ENCODE measurements around the gene FAM222A. TPM values are rescaled to one million over a fixed set of nuclear protein-coding genes. Genes with fewer than 3 reads are reported as not detected.

Gene FAM222A
- total RNA-seq, 4 donors from 2014 or later, result 7.0 to 24.3 (median 13.5) TPM

GRCh38 chr12:109813810-109814416 is 100.3 kb downstream of the FAM222A start:
- DNase-seq, result no peak
- intact Hi-C loops (cut with DNase I; ENCODE audit: low total_unique reads) (no loop called here), in situ Hi-C loops (cut with MboI; ENCODE audit: low sequenced_read_pairs in 4 of 4) (no loop called here)
- Histone ChIP-seq H3K4me3 (no peak overlapping the region), H3K36me3 (no peaks in the 10 kb centered on the region), H3K27ac (no peak overlapping the region), H3K4me1 (no peaks in the 10 kb centered on the region), H3K27me3 (peaks cover 0 to 6% (median 0%) of the 10 kb centered on the region in 3 donors), H3K9me3 (no peaks in the 10 kb centered on the region)
- ATAC-seq, result no peak
- TF ChIP-seq, protein P1, sequence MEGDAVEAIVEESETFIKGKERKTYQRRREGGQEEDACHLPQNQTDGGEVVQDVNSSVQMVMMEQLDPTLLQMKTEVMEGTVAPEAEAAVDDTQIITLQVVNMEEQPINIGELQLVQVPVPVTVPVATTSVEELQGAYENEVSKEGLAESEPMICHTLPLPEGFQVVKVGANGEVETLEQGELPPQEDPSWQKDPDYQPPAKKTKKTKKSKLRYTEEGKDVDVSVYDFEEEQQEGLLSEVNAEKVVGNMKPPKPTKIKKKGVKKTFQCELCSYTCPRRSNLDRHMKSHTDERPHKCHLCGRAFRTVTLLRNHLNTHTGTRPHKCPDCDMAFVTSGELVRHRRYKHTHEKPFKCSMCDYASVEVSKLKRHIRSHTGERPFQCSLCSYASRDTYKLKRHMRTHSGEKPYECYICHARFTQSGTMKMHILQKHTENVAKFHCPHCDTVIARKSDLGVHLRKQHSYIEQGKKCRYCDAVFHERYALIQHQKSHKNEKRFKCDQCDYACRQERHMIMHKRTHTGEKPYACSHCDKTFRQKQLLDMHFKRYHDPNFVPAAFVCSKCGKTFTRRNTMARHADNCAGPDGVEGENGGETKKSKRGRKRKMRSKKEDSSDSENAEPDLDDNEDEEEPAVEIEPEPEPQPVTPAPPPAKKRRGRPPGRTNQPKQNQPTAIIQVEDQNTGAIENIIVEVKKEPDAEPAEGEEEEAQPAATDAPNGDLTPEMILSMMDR (IDR thresholded peaks at IDR 0.05 in 4 of 5, conservative IDR thresholded peaks at IDR 0.05 in 1 of 5), result no peak
- TF ChIP-seq POLR2A (IDR thresholded peaks at IDR 0.05), result no peak

DNA sequence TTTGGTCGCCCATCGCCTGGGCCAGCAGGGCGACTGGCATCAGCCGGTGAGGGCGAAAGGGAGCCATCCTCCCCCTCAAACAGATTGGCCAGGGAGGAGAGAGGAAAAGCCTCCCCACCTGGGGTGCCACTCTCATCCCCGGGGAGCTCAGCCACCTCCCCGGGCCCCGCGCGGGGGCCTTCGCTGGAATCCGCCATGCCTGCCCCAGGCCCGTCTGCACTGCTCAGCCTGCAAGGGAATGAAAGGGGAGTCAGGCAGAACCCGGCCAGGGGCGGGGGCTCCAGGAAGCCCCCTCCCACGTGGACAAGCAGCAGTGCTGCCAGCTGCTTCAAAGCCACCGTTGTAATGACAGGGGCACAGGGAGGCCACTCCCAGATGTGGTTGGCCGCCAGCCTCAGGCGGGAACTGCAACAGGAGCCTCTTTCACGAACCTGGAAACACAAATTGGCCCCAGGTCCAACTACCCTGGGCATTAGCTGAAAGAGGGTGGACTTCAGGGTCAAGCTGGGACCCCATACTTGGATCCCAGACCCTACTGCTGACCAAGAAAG is 101.0 kb downstream of the FAM222A start:
- ATAC-seq (no peak), DNase-seq (no peak)
- Histone ChIP-seq H3K4me3 (no peak overlapping the region), H3K36me3 (no peaks in the 10 kb centered on the region), H3K27me3 (peaks cover 0 to 6% (median 0%) of the 10 kb centered on the region in 3 donors), H3K4me1 (no peaks in the 10 kb centered on the region), H3K27ac (no peak overlapping the region), H3K9me3 (no peaks in the 10 kb centered on the region)
- in situ Hi-C loops (cut with MboI; ENCODE audit: low sequenced_read_pairs in 4 of 4), result no loop called here
- TF ChIP-seq POLR2A (IDR thresholded peaks at IDR 0.05), result no peak
- TF ChIP-seq, protein P1 (IDR thresholded peaks at IDR 0.05 in 4 of 5, conservative IDR thresholded peaks at IDR 0.05 in 1 of 5), result no peak
- intact Hi-C loops (cut with DNase I; ENCODE audit: low total_unique reads), result no loop called here

GRCh38 chr12:109815225-109815624 is 101.6 kb downstream of the FAM222A start:
- H3K4me1 ChIP-seq, result no peaks in the 10 kb centered on the region
- intact Hi-C loops (cut with DNase I; ENCODE audit: low total_unique reads) (no loop called here), in situ Hi-C loops (cut with MboI; ENCODE audit: low sequenced_read_pairs in 4 of 4) (no loop called here)
- no peaks in the 10 kb centered on the region for H3K9me3 ChIP-seq
- no peaks in the 10 kb centered on the region for H3K36me3 ChIP-seq
- peaks cover 0 to 6% (median 0%) of the 10 kb centered on the region in 3 donors for H3K27me3 ChIP-seq
- no peak overlapping the region for H3K4me3 ChIP-seq
- no peak for DNase-seq
- no peak overlapping the region for H3K27ac ChIP-seq
- no peak for ATAC-seq
- no peak for TF ChIP-seq POLR2A (IDR thresholded peaks at IDR 0.05)
- TF ChIP-seq, protein P1 (IDR thresholded peaks at IDR 0.05 in 4 of 5, conservative IDR thresholded peaks at IDR 0.05 in 1 of 5), result no peak

- H3K27me3 ChIP-seq, result peaks cover 0 to 6% (median 0%) of the 10 kb centered on the region in 3 donors
- H3K27ac ChIP-seq, result no peak overlapping the region
- no peaks in the 10 kb centered on the region for H3K36me3 ChIP-seq
- H3K4me3 ChIP-seq, result no peak overlapping the region
- no peak for ATAC-seq
- intact Hi-C loops (cut with DNase I; ENCODE audit: low total_unique reads), result no loop called here
- TF ChIP-seq, protein P1 (IDR thresholded peaks at IDR 0.05 in 4 of 5, conservative IDR thresholded peaks at IDR 0.05 in 1 of 5), result no peak
- no peak for TF ChIP-seq POLR2A (IDR thresholded peaks at IDR 0.05)
- no peaks in the 10 kb centered on the region for H3K9me3 ChIP-seq
- no peaks in the 10 kb centered on the region for H3K4me1 ChIP-seq
- in situ Hi-C loops (cut with MboI; ENCODE audit: low sequenced_read_pairs in 4 of 4), result no loop called here
- DNase-seq, result no peak
Observed at GRCh38 chr12:109815757-109816617, 102.4 kb downstream of the FAM222A start.

Measured in gastrocnemius medialis (tissue), 4 donors.